HepG2 (cell line): ENCODE data around the gene WDR19. TPM values are rescaled to one million over a fixed set of nuclear protein-coding genes. Genes with fewer than 3 reads are reported as not detected.

ENCODE experiments used
- ATAC-seq: fragments of 200-7000 bp; cut with Tn5 transposase; 3 replicates; pipeline ENCODE4 v1.9.1; 2020; ENCODE audit warnings: mild to moderate bottlenecking, moderate library complexity
- BruUV-seq: library from RNA; stranded (reverse); fragments of 400-500 nt; replicated peaks from 2 replicates; lab custom pipeline; 2021; lab: Mats Ljungman, UMichigan
- CTCF ChIA-PET: fragments of 300-600 bp; formaldehyde crosslinking; extraction: SDS; loops from one replicate; lab custom pipeline; 2021; ENCODE audit warnings: low total read pairs, inconsistent platforms, low intra/inter-chr PET ratio; lab: Yijun Ruan, JAX
- POLR2A ChIA-PET: fragments of 350-600 bp; sonication (Branson Sonifier 250); formaldehyde crosslinking; loops from one replicate; lab custom pipeline; 2020; ENCODE audit warnings: antibody characterized with exemption, inconsistent platforms; lab: Yijun Ruan, JAX
- DNase-seq: peaks from one replicate; pipeline ENCODE4 v3.0.0-alpha.2; 2015; ENCODE audit warnings: low spot score
- FAIRE-seq: peaks from 3 replicates; lab custom pipeline; 2011; peaks lifted over from hg19 to GRCh38; lab: Jason Lieb, UNC
- H2AFZ ChIP-seq: one replicate; pipeline ENCODE4 v1.6.1; 2011; ENCODE audit warnings: low read length, inconsistent platforms
- H3K27ac ChIP-seq: fragments of 300-600 bp; 3 replicates; pipeline ENCODE4 v1.8.0; 2011; ENCODE audit warnings: mixed run types, mild to moderate bottlenecking, mixed read lengths, low read length, inconsistent platforms; ENCODE audit not compliant: insufficient read depth; ENCODE audit errors: extremely low read length
- H3K27me3 ChIP-seq, 2 experiments: fragments of 200-600 bp in 1 of 2; 2 replicates in 1 of 2; 3 replicates in 1 of 2; pipeline versions ENCODE4 v1.6.0 to v1.8.0; 2011; ENCODE audit warnings: low read length in 2 of 2, mild to moderate bottlenecking in 2 of 2, moderate library complexity in 2 of 2, inconsistent platforms in 1 of 2; ENCODE audit not compliant: insufficient read depth in 2 of 2, control insufficient read depth in 1 of 2
- H3K36me3 ChIP-seq, 2 experiments: fragments of 200-600 bp in 1 of 2; replicated peaks in 1 of 2; 2 replicates in 1 of 2; 3 replicates in 1 of 2; pipeline versions ENCODE4 v1.5.1 to v1.8.0; 2011; ENCODE audit warnings: low read length in 2 of 2, inconsistent platforms in 1 of 2; ENCODE audit not compliant: insufficient read depth in 2 of 2, control insufficient read depth in 1 of 2
- H3K4me1 ChIP-seq: 2 replicates; pipeline ENCODE4 v1.5.1; 2012; ENCODE audit warnings: low read length, inconsistent platforms; ENCODE audit not compliant: insufficient read depth
- H3K4me2 ChIP-seq: 2 replicates; pipeline ENCODE4 v1.6.0; 2011; ENCODE audit warnings: low read depth, low read length, inconsistent platforms
- H3K4me3 ChIP-seq, 3 experiments: fragments of 200-600 bp in 1 of 3; sonication (generic), shearing (Covaris generic) in 1 of 3; replicated peaks in 1 of 3; 2 replicates each; pipeline ENCODE4 v1.5.1; 2011 to 2016; ENCODE audit warnings: low read length in 3 of 3, inconsistent platforms in 2 of 3, low read depth in 2 of 3, mild to moderate bottlenecking in 2 of 3, control low read depth in 1 of 3, mixed read lengths in 1 of 3; ENCODE audit not compliant: insufficient read depth in 1 of 3
- H3K79me2 ChIP-seq: one replicate; pipeline ENCODE4 v1.6.1; 2011; ENCODE audit warnings: low read length, inconsistent platforms; ENCODE audit not compliant: insufficient read depth
- H3K9ac ChIP-seq: 2 replicates; pipeline ENCODE4 v1.6.0; 2011; ENCODE audit warnings: mild to moderate bottlenecking, low read depth, low read length, inconsistent platforms; ENCODE audit not compliant: insufficient read depth
- H3K9me3 ChIP-seq: 2 replicates; pipeline ENCODE4 v1.5.1; 2012; ENCODE audit warnings: mild to moderate bottlenecking, low read length
- H4K20me1 ChIP-seq: 2 replicates; pipeline ENCODE4 v1.6.0; 2011; ENCODE audit warnings: inconsistent platforms, mild to moderate bottlenecking, low read length, moderate library complexity; ENCODE audit not compliant: insufficient read depth
- ARNTL ChIP-seq: sonication (generic); formaldehyde crosslinking; IDR thresholded peaks from 2 replicates; pipeline ENCODE4 v1.4.0; 2020; ENCODE audit warnings: mild to moderate bottlenecking, missing genetic modification reagents
- DMAP1 ChIP-seq: IDR thresholded peaks from 2 replicates; pipeline ENCODE4 v1.6.1; 2016
- FOXC1 ChIP-seq: sonication (generic); formaldehyde crosslinking; IDR thresholded peaks from 2 replicates; pipeline ENCODE4 v1.8.0; 2022; ENCODE audit warnings: mild to moderate bottlenecking, missing genetic modification reagents, borderline replicate concordance
- HNRNPL ChIP-seq: fragments of 200-400 bp; formaldehyde crosslinking; IDR thresholded peaks from 2 replicates; pipeline ENCODE4 v1.6.1; 2017; ENCODE audit warnings: mild to moderate bottlenecking, low read depth, low read length
- KMT2B ChIP-seq: IDR thresholded peaks from 2 replicates; pipeline ENCODE4 v1.6.1; 2016; ENCODE audit warnings: missing genetic modification reagents, missing compliant biosample characterization
- RARA ChIP-seq: IDR thresholded peaks from 2 replicates; pipeline ENCODE4 v1.6.1; 2016; ENCODE audit warnings: missing genetic modification reagents, missing compliant biosample characterization
- ZNF263 ChIP-seq: sonication (generic); formaldehyde crosslinking; IDR thresholded peaks from 2 replicates; pipeline ENCODE4 v1.4.0; 2020; ENCODE audit warnings: missing genetic modification reagents
- ZNF746 ChIP-seq: sonication (generic); formaldehyde crosslinking; IDR thresholded peaks from 2 replicates; pipeline ENCODE4 v1.8.0; 2022; ENCODE audit warnings: mild to moderate bottlenecking, missing genetic modification reagents
- WGBS: methylation state at CpG from one replicate; pipeline ENCODE4 v1.1.6; 2017; ENCODE audit warnings: low lambda C conversion rate; 5-methylcytosine and 5-hydroxymethylcytosine counted together
- in situ Hi-C: cut with HindIII; loops from 2 replicates; pipeline ENCODE4 v1.10.0; 2017; ENCODE audit warnings: low pct_unique_long_range_greater_than_20kb; ENCODE audit not compliant: extremely low pct_ligation_motif_present
- intact Hi-C: fragments of 100-400 bp; cut with micrococcal nuclease; formaldehyde crosslinking; loops from one replicate; pipeline ENCODE4 v1.10.0; 2022; ENCODE audit not compliant: unreplicated experiment
- polyA plus RNA-seq, 8 experiments: library from polyadenylated mRNA; depleted of rRNA in 3 of 8; stranded (reverse) in 7 of 8; unstranded in 1 of 8; fragments of >200 nt; fragmentation: Illumina TruSeq in 4 of 8; extraction: Trizol in 4 of 8; gene quantifications; 2 replicates each; pipeline versions ENCODE4 v1.2.1 to v1.2.3, GENCODE V29; 2011 to 2016; ENCODE audit warnings: low read depth in 4 of 8, missing spikeins in 1 of 8, mixed read lengths in 1 of 8; ENCODE audit not compliant: insufficient read depth in 1 of 8
- total RNA-seq, 5 experiments: library from RNA; depleted of rRNA; stranded (reverse); fragments of >200 nt; fragmentation: Illumina TruSeq; extraction: Trizol; gene quantifications; 2 replicates each; pipeline ENCODE4 v1.2.3, GENCODE V29; 2016; ENCODE audit warnings: low read depth in 1 of 5
- TF ChIP-seq, protein P1 (sequence below): sonication (generic); formaldehyde crosslinking; IDR thresholded peaks from 2 replicates; pipeline ENCODE4 v1.9.0; 2021; ENCODE audit warnings: missing genetic modification reagents, borderline replicate concordance
- TF ChIP-seq, protein P2 (sequence below): sonication (generic); formaldehyde crosslinking; IDR thresholded peaks from 2 replicates; pipeline ENCODE4 v1.4.0; 2020; ENCODE audit warnings: mild to moderate bottlenecking, low read depth, missing genetic modification reagents
- TF ChIP-seq, protein P3 (sequence below): sonication (generic); formaldehyde crosslinking; conservative IDR thresholded peaks from 2 replicates; pipeline ENCODE4 v1.8.0; 2022; ENCODE audit warnings: mild to moderate bottlenecking, moderate library complexity, missing genetic modification reagents
- TF ChIP-seq, protein P4 (sequence below): IDR thresholded peaks from 2 replicates; pipeline ENCODE4 v1.6.1; 2016; ENCODE audit warnings: low read depth, borderline replicate concordance
- TF ChIP-seq, protein P5 (sequence below): sonication (generic); formaldehyde crosslinking; IDR thresholded peaks from 2 replicates; pipeline ENCODE4 v1.4.0; 2020; ENCODE audit warnings: mild to moderate bottlenecking, missing genetic modification reagents, borderline replicate concordance

Gene WDR19
- total and polyA plus RNA-seq, 2 of the 13 experiments (the other 11 are each of a cell fraction or from before 2014, with no cell fraction given): 22.9 to 34.1 TPM

DNA sequence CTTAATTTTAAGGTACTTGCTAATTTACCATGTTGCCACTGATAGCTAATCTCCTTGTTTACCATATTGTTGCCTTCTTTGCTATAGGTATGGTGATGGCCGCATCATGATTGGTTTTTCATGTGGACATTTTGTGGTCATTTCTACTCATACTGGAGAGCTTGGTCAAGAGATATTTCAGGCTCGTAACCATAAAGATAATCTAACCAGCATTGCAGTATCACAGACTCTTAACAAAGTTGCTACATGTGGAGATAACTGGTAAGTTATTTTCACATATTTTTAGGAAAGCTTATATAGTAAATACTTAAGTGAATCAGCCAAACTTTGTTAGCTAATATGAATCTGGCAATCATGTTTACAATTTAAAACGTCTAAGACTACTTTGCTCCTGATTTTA lies 23.1 kb downstream of the WDR19 start:
- Histone ChIP-seq H3K27me3 (no peaks in the 10 kb centered on the region), H3K9ac (no peak overlapping the region), H2AFZ (no peak overlapping the region), H3K27ac (no peak overlapping the region), H3K4me3 (no peak overlapping the region), H4K20me1 (no peaks in the 10 kb centered on the region), H3K36me3 (peaks cover 1 to 25% of the 10 kb centered on the region in 2 experiments; a peak in 4 of 5 replicates), H3K79me2 (no peaks in the 10 kb centered on the region), H3K4me1 (no peaks in the 10 kb centered on the region), H3K4me2 (no peak overlapping the region), H3K9me3 (no peaks in the 10 kb centered on the region)
- no TSS peak for BruUV-seq
- 82% methylated on average over 3 of the region's 3 CpGs for WGBS
- no peak for ATAC-seq
- intact Hi-C loops: no loop called here
- no peak for FAIRE-seq
- in situ Hi-C loops: no loop called here
- TF ChIP-seq, protein P1, sequence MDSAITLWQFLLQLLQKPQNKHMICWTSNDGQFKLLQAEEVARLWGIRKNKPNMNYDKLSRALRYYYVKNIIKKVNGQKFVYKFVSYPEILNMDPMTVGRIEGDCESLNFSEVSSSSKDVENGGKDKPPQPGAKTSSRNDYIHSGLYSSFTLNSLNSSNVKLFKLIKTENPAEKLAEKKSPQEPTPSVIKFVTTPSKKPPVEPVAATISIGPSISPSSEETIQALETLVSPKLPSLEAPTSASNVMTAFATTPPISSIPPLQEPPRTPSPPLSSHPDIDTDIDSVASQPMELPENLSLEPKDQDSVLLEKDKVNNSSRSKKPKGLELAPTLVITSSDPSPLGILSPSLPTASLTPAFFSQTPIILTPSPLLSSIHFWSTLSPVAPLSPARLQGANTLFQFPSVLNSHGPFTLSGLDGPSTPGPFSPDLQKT: no peak
- TF ChIP-seq HNRNPL: no peak
- no peak for TF ChIP-seq ZNF746 (CRISPR knock-in tag)
- TF ChIP-seq, protein P2, sequence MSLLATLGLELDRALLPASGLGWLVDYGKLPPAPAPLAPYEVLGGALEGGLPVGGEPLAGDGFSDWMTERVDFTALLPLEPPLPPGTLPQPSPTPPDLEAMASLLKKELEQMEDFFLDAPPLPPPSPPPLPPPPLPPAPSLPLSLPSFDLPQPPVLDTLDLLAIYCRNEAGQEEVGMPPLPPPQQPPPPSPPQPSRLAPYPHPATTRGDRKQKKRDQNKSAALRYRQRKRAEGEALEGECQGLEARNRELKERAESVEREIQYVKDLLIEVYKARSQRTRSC (CRISPR knock-in tag): no peak
- POLR2A ChIA-PET: no interaction called here
- CTCF ChIA-PET: no interaction called here
- DNase-seq: no peak

DNA sequence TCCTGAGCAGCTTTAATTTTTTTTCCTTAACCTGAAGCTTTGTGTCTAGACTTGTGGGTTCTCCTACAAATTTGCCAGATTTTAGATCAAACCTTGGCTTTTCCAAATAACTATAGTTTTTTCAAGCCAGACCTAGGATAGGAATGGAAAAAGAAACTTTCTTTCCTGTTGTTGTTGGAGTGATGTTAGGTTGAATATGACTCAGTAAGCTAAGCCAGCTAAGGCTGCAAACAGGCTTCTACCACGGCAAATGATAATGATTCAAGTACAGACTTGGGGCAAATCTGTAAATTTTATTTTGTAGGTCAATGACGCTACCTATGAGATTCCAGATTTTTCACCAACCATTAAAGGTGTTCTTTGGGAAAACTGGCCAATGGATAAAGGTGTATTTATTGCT lies 45.6 kb downstream of the WDR19 start:
- H3K79me2 ChIP-seq: no peaks in the 10 kb centered on the region
- ATAC-seq (no peak), DNase-seq (no peak), FAIRE-seq (no peak)
- in situ Hi-C loops (no loop called here), intact Hi-C loops (no loop called here)
- no TSS peak for BruUV-seq
- no peaks in the 10 kb centered on the region for H3K36me3 ChIP-seq
- no peaks in the 10 kb centered on the region for H4K20me1 ChIP-seq
- H3K27ac ChIP-seq: no peak overlapping the region
- POLR2A ChIA-PET: no interaction called here
- no peak overlapping the region for H3K4me2 ChIP-seq
- WGBS: 50% methylated on average over 2 of the region's 2 CpGs
- no peaks in the 10 kb centered on the region for H3K27me3 ChIP-seq
- no peak overlapping the region for H3K9ac ChIP-seq
- no peaks in the 10 kb centered on the region for H3K9me3 ChIP-seq
- CTCF ChIA-PET: no interaction called here
- peaks cover 10% of the 10 kb centered on the region for H3K4me1 ChIP-seq
- H3K4me3 ChIP-seq: no peak overlapping the region
- H2AFZ ChIP-seq: no peak overlapping the region
- no peak for TF ChIP-seq FOXC1 (CRISPR knock-in tag)
- TF ChIP-seq, protein P3, sequence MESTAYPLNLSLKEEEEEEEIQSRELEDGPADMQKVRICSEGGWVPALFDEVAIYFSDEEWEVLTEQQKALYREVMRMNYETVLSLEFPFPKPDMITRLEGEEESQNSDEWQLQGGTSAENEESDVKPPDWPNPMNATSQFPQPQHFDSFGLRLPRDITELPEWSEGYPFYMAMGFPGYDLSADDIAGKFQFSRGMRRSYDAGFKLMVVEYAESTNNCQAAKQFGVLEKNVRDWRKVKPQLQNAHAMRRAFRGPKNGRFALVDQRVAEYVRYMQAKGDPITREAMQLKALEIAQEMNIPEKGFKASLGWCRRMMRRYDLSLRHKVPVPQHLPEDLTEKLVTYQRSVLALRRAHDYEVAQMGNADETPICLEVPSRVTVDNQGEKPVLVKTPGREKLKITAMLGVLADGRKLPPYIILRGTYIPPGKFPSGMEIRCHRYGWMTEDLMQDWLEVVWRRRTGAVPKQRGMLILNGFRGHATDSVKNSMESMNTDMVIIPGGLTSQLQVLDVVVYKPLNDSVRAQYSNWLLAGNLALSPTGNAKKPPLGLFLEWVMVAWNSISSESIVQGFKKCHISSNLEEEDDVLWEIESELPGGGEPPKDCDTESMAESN (CRISPR knock-in tag): no peak
- TF ChIP-seq ARNTL: no peak
- TF ChIP-seq RARA: no peak
- no peak for TF ChIP-seq ZNF263
- TF ChIP-seq, protein P4, sequence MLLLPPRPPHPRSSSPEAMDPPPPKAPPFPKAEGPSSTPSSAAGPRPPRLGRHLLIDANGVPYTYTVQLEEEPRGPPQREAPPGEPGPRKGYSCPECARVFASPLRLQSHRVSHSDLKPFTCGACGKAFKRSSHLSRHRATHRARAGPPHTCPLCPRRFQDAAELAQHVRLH (CRISPR knock-in tag): no peak
- no peak for TF ChIP-seq DMAP1 (CRISPR knock-in tag)
- no peak for TF ChIP-seq KMT2B (CRISPR knock-in tag)
- TF ChIP-seq, protein P5, sequence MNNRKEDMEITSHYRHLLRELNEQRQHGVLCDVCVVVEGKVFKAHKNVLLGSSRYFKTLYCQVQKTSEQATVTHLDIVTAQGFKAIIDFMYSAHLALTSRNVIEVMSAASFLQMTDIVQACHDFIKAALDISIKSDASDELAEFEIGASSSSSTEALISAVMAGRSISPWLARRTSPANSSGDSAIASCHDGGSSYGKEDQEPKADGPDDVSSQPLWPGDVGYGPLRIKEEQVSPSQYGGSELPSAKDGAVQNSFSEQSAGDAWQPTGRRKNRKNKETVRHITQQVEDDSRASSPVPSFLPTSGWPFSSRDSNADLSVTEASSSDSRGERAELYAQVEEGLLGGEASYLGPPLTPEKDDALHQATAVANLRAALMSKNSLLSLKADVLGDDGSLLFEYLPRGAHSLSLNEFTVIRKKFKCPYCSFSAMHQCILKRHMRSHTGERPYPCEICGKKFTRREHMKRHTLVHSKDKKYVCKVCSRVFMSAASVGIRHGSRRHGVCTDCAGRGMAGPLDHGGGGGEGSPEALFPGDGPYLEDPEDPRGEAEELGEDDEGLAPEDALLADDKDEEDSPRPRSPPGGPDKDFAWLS (CRISPR knock-in tag): no peak
